ENCODE data around the gene AGPAT3. TPM values are rescaled to one million over a fixed set of nuclear protein-coding genes. Genes with fewer than 3 reads are reported as not detected.
A peak's percentile ranks its signal among the peaks of the same experiment; 100 is the strongest.

The AGPAT3 gene
- total and polyA plus RNA-seq, 9 donors = 19.2 to 32.2 (median 27.7) TPM

DNA sequence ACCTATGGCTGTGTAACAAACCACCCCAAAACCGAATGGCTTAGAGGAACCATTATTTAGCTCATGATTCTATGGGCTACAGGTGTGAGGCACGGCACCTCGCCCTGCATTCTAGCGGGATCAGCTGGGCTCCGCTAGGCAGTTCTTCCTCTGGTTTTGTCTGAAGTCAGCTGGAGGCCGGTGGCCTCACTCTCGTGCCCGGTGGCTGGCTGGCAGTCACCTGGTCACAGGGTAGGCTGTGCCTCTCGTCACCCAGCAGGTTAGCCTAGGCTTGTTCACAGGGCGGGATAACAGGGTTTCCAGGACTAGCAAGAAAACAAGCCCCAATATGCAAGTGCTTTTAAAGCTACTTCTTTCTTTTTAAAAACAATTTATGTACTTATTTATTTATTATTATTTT, 16.3 kb upstream of the AGPAT3 start:
- H3K4me1 ChIP-seq (ENCODE audit: control insufficient read depth, insufficient read depth, low read length) = no peaks in the 10 kb centered on the region
- DNase-seq = no peak
- H3K36me3 ChIP-seq (ENCODE audit: control insufficient read depth, insufficient read depth, low read length) = no peaks in the 10 kb centered on the region
- H3K27me3 ChIP-seq (ENCODE audit: control insufficient read depth, insufficient read depth, low read length) = peaks cover 1% of the 10 kb centered on the region
- no peak overlapping the region for H3K4me3 ChIP-seq (ENCODE audit: low read length)
- H3K27ac ChIP-seq (ENCODE audit: low read length) = no peak overlapping the region
- no peaks in the 10 kb centered on the region for H3K9me3 ChIP-seq (replicated peaks; ENCODE audit: control insufficient read depth, low read depth, low read length)
- 90% methylated on average over 9 of the region's 10 CpGs for WGBS (ENCODE audit: insufficient coverage)

DNA sequence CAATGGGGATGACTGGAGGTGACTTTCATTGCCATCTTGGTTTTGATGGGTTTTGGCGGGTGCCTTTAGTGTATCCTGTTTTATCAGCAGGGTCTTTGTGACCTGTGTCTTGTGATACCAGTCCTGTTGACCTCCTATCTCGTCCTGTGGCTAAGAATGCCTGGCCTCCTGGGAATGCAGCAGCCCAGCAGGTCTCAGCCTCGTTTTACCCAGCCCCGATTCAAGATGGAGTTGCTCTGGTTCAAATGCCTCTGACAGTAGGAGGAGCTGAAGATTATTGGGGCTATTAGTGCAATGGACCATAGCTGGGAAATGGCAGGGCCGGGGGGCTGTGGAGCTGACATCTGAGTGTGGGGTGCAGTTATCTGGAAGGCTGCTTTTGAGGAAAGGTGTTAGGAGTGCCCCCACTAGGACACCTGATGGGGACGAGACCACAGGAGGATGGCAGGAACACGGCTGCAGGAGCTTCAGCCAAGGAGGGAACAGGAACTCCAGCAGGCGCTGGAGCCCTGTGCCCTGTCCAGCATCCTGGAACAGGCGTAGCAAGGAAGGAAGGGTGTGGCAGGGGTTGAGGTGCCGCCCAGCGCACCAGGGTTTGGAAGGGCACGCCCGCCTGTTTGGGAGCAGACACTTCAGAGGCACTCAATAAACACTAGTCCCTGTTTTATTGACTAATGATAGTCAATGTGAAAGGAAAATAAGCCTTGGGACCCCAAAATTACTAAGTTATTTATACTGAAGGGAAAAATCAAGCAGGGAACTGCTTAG, 15.3 kb upstream of the AGPAT3 start:
- peaks cover 9% of the 10 kb centered on the region for H3K27me3 ChIP-seq (ENCODE audit: control insufficient read depth, insufficient read depth, low read length)
- no peak overlapping the region for H3K27ac ChIP-seq (ENCODE audit: low read length)
- H3K9me3 ChIP-seq (replicated peaks; ENCODE audit: control insufficient read depth, low read depth, low read length) = no peaks in the 10 kb centered on the region
- no peaks in the 10 kb centered on the region for H3K36me3 ChIP-seq (ENCODE audit: control insufficient read depth, insufficient read depth, low read length)
- no peak for DNase-seq
- no peaks in the 10 kb centered on the region for H3K4me1 ChIP-seq (ENCODE audit: control insufficient read depth, insufficient read depth, low read length)
- WGBS (ENCODE audit: insufficient coverage) = 65% methylated on average over 8 of the region's 13 CpGs
- no peak overlapping the region for H3K4me3 ChIP-seq (ENCODE audit: low read length)

DNA sequence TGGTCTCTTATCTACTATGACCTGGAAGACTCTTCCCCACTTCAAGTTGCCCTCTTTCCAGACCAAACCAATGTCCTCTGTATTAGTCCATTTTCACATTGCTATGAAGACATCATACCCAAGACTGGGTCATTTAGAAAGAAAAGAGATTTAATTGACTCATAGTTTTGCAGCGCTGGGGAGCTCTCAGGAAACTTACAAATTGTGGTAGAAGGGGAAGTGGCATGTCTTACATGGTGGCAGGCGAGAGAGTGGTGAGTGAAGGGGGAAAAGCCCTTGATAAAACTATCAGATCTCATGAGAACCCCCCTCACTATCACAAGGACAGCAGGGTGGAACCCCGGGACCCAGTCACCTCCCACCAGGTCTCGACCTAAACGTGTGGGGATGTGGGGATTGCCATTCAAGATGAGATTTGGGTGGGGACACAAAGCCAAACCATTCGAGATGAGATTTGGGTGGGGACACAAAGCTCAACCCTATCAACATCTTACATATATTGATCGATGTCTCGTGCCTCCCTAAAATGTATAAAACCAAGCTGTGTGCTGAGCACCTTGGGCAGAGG, 14.2 kb upstream of the AGPAT3 start:
- Histone ChIP-seq H3K36me3 (ENCODE audit: control insufficient read depth, insufficient read depth, low read length) (no peaks in the 10 kb centered on the region), H3K4me3 (ENCODE audit: low read length) (no peak overlapping the region), H3K27me3 (ENCODE audit: control insufficient read depth, insufficient read depth, low read length) (peaks cover 9% of the 10 kb centered on the region), H3K9me3 (replicated peaks; ENCODE audit: control insufficient read depth, low read depth, low read length) (no peaks in the 10 kb centered on the region), H3K27ac (ENCODE audit: low read length) (no peak overlapping the region), H3K4me1 (ENCODE audit: control insufficient read depth, insufficient read depth, low read length) (no peaks in the 10 kb centered on the region)
- WGBS (ENCODE audit: insufficient coverage) = 76% methylated on average over 2 of the region's 8 CpGs
- DNase-seq = no peak

DNA sequence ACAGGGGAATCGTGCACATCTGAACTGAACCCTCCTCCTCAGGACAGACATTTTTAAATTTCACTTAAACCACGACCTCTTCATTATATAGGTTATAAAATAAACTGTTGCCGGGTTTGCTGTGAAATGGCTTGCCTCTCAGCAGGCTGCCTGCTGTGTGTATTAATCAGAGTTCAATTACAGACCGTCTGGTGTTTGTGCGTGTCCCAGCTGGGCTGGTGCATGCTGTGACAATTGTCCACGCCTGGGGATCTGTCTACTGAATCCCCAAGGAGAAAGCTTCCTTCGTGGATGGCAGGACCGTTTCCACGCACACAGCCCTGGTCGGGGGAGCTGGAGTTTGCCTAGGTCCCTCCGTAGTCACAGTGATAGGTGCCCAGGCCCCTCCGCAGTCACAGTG, 13.4 kb upstream of the AGPAT3 start:
- WGBS (ENCODE audit: insufficient coverage) = 68% methylated on average over 9 of the region's 12 CpGs
- no peak for DNase-seq
- H3K27ac ChIP-seq (ENCODE audit: low read length) = no peak overlapping the region

DNA sequence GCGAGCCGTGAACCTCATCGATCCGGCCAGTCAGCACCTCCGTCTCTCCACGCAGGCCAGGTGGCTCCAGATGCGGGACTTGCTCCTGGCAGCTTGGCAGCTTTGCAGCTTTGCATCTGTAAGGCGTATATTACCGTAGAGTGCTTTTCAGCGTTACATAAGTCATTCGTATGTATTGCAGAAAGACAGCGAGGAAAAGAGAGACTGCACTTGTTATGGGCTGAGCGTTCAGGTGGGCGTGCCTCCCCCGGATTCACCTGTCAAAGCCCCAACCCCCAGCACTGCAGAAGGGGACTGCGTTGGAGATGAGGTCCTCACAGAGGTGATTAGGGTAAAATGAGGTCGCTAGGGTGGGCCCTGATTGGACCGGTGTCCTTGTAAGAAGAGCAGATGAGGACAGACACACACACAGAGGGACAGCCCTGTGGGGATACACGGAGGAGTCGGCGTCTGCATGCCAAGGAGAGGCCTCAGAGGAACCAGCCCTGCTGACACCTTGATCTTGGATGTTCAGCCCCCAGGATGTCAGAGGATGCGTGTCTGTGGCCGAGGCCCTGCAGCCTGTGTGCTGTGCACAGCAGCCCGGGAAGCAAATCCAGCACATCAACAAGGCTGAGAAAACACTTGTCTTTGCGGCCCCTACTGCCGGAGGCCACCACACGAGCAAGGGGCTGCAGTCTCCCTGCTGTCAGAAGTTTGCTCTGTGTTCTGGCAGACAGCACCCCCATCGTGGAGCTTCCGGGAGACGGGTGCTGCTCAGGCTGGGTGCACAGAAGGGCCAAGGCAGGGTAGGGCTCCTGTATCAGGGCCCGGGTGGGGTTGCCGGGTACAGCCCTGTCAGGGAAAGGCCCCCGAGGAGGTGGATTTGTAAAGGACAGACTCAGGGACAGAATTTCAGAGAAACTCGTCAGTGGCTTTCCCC, 10.9 kb upstream of the AGPAT3 start:
- H3K27me3 ChIP-seq (ENCODE audit: control insufficient read depth, insufficient read depth, low read length) = peaks cover 9% of the 10 kb centered on the region
- H3K36me3 ChIP-seq (ENCODE audit: control insufficient read depth, insufficient read depth, low read length) = no peaks in the 10 kb centered on the region
- H3K27ac ChIP-seq (ENCODE audit: low read length) = no peak overlapping the region
- H3K4me1 ChIP-seq (ENCODE audit: control insufficient read depth, insufficient read depth, low read length) = no peaks in the 10 kb centered on the region
- 67% methylated on average over 33 of the region's 34 CpGs for whole genome bisulfite sequencing (ENCODE audit: insufficient coverage)
- H3K4me3 ChIP-seq (ENCODE audit: low read length) = no peak overlapping the region
- H3K9me3 ChIP-seq (replicated peaks; ENCODE audit: control insufficient read depth, low read depth, low read length) = no peaks in the 10 kb centered on the region
- no peak for DNase-seq

More for the DNA sequence above, 13.4 kb upstream of the AGPAT3 start:
- Histone ChIP-seq H3K4me1 (ENCODE audit: control insufficient read depth, insufficient read depth, low read length) (no peaks in the 10 kb centered on the region), H3K36me3 (ENCODE audit: control insufficient read depth, insufficient read depth, low read length) (no peaks in the 10 kb centered on the region), H3K27me3 (ENCODE audit: control insufficient read depth, insufficient read depth, low read length) (peaks cover 9% of the 10 kb centered on the region), H3K4me3 (ENCODE audit: low read length) (no peak overlapping the region), H3K9me3 (replicated peaks; ENCODE audit: control insufficient read depth, low read depth, low read length) (no peaks in the 10 kb centered on the region)

DNA sequence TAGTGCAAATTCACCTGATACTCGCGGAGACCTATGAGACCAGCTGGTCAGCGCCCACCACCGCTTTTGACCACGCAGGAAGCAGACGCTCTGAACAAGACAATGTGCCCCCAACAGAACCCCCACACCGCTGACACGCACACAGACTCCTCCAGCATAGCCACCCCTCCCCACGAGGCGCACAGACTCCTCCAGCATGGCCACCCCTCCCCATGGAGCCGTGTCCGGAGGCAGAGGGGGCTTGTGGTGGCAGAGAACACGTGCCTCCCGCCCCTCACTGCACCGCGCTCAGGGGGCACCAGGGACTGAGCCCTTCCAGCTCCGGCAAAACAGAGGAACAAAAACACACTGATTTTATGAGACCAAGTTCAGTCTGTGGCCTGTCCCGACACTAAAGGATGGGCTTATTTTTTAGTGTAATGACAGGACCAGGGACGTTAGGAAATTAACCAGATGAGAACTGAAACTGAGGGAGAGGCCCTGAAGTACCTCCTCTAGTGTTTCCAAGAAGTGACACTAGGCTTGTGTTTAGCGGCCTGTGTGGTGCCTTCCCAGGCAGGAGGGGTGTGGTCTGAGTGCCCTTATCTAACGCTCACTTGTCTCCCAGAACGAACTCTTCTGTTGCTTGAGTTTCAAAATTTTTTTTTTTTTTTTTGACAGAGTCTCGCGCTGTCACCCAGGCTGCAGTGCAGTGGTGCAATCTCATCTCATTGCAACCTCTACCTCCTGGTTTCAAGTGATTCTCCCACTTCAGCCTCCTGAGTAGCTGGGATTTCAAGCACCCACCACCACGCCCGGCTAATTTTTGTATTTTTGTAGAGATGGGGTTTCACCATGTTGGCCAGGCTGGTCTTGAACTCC, 10.0 kb upstream of the AGPAT3 start:
- H3K27ac ChIP-seq (ENCODE audit: low read length) = no peak overlapping the region
- 62% methylated on average over 13 of the region's 26 CpGs for WGBS (ENCODE audit: insufficient coverage)

DNA sequence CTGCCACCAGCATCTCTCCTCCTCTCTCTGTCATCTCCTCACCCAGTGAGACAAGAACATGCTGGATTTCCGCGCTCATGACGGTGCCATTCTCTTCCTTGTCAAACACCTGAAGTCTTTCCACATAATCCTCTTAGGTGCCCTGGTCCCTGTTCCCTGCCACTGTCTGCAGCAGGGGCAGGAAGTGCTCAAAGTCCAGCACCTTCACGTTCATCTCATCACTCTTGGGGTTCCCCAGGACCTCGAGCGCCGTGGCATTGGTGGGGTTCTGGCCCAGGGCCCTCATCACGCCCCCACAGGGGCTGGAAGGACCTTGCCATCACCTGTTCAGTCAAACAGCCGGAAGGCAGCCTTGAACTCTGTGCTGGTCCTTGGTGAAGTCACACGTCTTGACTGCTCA, 9.1 kb upstream of the AGPAT3 start:
- 82% methylated on average over 4 of the region's 10 CpGs for WGBS (ENCODE audit: insufficient coverage)
- Histone ChIP-seq H3K9me3 (replicated peaks; ENCODE audit: control insufficient read depth, low read depth, low read length) (no peaks in the 10 kb centered on the region), H3K27ac (ENCODE audit: low read length) (no peak overlapping the region), H3K4me1 (ENCODE audit: control insufficient read depth, insufficient read depth, low read length) (peaks cover 6% of the 10 kb centered on the region), H3K4me3 (ENCODE audit: low read length) (no peak overlapping the region), H3K27me3 (ENCODE audit: control insufficient read depth, insufficient read depth, low read length) (peaks cover 9% of the 10 kb centered on the region), H3K36me3 (ENCODE audit: control insufficient read depth, insufficient read depth, low read length) (no peaks in the 10 kb centered on the region)
- no peak for DNase-seq

More for the DNA sequence above, 10.0 kb upstream of the AGPAT3 start:
- H3K4me1 ChIP-seq (ENCODE audit: control insufficient read depth, insufficient read depth, low read length) = no peaks in the 10 kb centered on the region
- no peaks in the 10 kb centered on the region for H3K9me3 ChIP-seq (replicated peaks; ENCODE audit: control insufficient read depth, low read depth, low read length)
- no peaks in the 10 kb centered on the region for H3K36me3 ChIP-seq (ENCODE audit: control insufficient read depth, insufficient read depth, low read length)
- peaks cover 9% of the 10 kb centered on the region for H3K27me3 ChIP-seq (ENCODE audit: control insufficient read depth, insufficient read depth, low read length)
- H3K4me3 ChIP-seq (ENCODE audit: low read length) = no peak overlapping the region
- peak; percentile 25 for DNase-seq

DNA sequence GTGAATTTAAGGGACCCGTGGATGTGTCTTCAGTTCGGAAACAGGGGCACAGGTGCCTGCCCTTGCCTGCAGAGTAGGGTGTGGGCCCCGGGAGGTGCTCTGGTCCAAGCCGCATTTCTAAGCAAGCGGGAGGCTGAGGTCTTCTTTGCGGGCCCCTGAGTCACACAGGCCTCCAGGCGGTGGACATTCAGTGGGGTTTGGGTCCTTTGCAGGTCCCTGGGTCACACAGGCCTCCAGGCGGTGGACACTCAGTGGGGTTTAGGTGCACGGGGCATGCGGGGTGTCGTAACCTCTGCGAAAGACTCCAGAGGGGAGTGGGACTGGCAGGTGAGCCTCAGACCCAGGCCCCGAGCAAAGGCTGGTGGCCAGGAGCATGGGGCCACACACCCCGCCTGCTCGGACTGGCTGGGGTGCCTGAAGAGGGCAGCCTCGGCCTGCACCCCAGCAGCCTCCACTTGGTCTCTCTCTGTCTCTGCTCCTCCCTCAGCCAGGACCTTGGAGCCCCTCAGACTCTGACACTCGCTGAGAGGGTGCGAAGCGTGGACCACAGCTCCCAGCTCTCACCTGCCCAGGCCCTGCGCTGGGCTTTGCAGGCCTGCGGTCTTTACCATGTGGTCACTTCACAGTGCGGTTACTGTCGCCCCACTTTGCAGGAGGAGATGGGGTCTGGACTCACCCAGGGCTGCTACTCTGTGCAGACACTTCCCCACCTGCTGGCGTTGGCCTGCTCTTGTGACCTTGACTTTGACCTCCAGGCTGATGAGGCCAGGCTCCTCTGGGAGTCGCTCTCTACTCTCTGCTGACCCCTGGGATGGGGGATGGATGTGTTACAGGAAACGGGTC, 6.0 kb upstream of the AGPAT3 start:
- no peaks in the 10 kb centered on the region for H3K9me3 ChIP-seq (replicated peaks; ENCODE audit: control insufficient read depth, low read depth, low read length)
- H3K27me3 ChIP-seq (ENCODE audit: control insufficient read depth, insufficient read depth, low read length) = peaks cover 5% of the 10 kb centered on the region
- no peak overlapping the region for H3K4me3 ChIP-seq (ENCODE audit: low read length)
- no peak overlapping the region for H3K27ac ChIP-seq (ENCODE audit: low read length)
- DNase-seq = no peak
- 86% methylated on average over 21 of the region's 26 CpGs for WGBS (ENCODE audit: insufficient coverage)
- H3K4me1 ChIP-seq (ENCODE audit: control insufficient read depth, insufficient read depth, low read length) = peaks cover 6% of the 10 kb centered on the region
- no peaks in the 10 kb centered on the region for H3K36me3 ChIP-seq (ENCODE audit: control insufficient read depth, insufficient read depth, low read length)

DNA sequence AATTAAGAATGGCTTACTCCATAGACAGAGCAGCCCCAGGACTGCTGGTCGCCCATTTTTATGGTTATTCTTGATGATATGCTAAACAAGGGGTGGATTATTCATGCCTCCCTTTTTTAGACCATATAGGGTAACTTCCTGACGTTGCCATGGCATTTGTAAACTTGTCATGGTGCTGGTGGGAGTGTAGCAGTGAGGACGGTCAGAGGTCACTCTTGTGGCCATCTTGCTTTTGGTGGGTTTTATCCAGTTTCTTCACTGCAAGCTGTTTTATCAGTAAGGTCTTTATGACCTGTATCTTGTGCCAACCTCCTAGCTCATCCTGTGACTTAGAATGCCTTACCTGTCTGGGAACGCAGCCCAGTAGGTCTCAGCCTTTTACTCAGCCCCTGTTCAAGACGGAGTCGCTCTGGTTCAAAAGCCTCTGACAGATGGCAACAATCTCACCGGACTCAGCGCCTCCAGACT, 5.2 kb upstream of the AGPAT3 start:
- H3K9me3 ChIP-seq (replicated peaks; ENCODE audit: control insufficient read depth, low read depth, low read length) = no peaks in the 10 kb centered on the region
- no peaks in the 10 kb centered on the region for H3K36me3 ChIP-seq (ENCODE audit: control insufficient read depth, insufficient read depth, low read length)
- no peak overlapping the region for H3K27ac ChIP-seq (ENCODE audit: low read length)
- no peaks in the 10 kb centered on the region for H3K27me3 ChIP-seq (ENCODE audit: control insufficient read depth, insufficient read depth, low read length)
- peaks cover 6% of the 10 kb centered on the region for H3K4me1 ChIP-seq (ENCODE audit: control insufficient read depth, insufficient read depth, low read length)
- no peak overlapping the region for H3K4me3 ChIP-seq (ENCODE audit: low read length)
- no peak for DNase-seq
- 61% methylated on average over 3 of the region's 8 CpGs for WGBS (ENCODE audit: insufficient coverage)
